GM18498 (cell line): Measurements from ENCODE around the gene TBC1D22A.

Source experiments
- ATAC-seq: cut with Tn5 transposase; IDR thresholded peaks from one replicate; pipeline ENCODE4 v1.9.1; 2021; ENCODE audit warnings: mild to moderate bottlenecking, moderate library complexity; ENCODE audit not compliant: unreplicated experiment

The TBC1D22A gene

DNA sequence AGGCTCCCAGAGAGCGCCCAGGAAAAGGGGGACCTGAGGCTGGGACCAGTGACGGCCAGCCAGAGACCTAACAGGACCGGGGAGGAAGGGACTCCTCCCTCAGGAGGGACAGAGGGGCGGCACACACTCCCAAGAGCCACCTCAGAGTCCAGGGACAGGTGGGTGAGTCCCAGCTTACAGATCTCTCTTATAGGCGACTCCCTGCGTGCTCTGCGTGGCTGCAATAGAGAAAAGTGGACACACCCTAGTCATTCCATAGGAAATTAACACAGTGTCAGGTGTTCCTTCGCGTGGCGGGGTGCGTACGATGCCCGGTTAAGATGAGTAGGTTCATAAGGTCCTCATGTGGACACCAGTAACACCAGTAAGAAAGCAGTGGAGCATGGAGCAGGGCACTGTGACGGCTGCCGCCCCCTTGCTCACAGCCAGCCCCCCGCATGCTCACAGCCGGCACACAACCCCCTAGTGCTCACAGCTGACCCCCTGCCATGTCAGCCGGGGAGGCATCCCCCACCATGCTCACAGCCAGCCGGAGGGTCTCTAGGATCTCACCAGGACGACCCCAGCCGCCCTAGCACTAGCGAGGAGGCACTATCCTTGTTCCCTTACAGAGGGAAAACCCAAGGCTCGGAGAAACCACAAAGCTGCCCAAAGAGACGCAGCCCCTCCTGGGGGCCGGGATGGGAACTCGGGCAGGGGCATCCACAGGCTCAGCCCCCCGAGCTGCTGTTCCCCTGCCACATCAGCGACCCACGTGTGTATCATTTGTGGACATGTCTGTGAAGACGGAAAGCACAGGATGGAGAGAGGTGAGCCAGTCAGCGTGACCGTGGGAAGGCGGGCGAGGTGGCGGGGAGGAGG lies 426.8 kb downstream of the TBC1D22A start:
- no peak for ATAC-seq

DNA sequence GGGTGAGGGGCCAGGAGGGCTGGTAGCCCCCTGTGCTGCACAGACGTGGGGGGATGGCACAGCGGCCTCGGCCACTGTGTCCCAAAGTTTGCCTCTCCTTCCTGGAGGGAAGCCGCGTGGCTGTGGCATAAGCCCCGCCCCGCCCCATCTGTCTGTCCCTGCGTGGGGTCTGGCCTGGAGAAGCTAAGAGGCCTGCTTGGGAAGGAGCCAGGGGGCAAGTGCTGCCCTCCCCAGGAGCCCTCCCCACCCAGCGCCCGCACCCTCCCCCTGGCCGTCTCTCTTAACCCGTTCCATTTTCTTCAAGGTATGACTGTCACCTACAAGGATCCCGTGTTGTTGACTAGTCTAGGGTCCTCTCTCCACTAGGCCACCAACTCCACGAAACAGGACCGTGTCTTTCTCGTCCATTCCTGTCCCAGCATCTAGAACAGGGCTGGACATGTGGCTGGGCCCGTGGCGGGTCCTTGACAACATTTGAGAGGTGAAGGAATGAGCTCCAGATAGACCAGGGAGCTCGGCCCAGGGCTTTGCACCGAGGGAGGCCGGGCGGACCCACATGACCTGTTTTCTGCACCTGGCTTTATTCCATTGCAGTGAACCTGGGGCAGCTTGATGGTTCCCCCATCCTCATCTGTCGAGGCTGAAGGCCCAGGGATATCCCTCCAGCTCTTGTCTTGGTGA lies 428.0 kb downstream of the TBC1D22A start:
- ATAC-seq: no peak

- no peak for ATAC-seq
Measured at GRCh38 chr22:47190957-47191670, 428.7 kb downstream of the TBC1D22A start.

- ATAC-seq: no peak
Measured at GRCh38 chr22:47191671-47192650, 429.5 kb downstream of the TBC1D22A start.

GRCh38 chr22:47192651-47193437 lies 430.4 kb downstream of the TBC1D22A start:
- no peak for ATAC-seq

DNA sequence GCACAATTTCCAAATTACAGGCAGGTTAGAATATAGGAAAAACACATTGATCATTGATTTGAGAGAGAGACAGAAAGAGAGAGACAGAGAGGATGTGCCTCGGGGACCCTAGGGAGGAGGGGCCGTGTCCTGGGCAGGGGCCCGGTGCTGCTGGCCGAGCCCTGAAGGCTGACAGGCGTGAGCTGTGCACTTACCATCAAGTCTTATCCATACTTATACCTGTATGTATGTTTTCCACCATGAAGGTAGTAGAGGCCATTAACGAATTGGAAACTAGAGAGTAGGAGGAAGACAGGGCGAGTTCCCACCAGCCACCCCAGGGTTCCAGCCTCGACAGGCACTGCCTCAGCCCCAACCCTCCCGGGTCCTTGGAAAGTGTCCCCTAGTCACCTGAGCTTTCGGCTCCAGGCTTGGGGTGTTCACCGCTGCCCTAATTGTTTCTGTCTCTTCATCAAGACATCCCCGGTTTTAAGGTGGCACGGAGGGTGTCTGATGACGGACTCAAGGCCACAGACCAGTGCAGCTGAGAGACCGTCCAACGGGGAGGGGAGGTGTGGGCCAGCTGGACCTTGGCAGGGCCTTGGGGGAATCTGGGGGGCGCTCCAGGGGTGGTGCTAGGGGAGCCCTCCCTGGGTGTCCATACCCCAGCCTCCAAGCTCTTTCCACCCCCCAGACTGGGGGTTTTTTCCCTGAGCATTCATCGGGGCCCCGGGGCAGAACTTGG lies 431.3 kb downstream of the TBC1D22A start:
- no peak for ATAC-seq

DNA sequence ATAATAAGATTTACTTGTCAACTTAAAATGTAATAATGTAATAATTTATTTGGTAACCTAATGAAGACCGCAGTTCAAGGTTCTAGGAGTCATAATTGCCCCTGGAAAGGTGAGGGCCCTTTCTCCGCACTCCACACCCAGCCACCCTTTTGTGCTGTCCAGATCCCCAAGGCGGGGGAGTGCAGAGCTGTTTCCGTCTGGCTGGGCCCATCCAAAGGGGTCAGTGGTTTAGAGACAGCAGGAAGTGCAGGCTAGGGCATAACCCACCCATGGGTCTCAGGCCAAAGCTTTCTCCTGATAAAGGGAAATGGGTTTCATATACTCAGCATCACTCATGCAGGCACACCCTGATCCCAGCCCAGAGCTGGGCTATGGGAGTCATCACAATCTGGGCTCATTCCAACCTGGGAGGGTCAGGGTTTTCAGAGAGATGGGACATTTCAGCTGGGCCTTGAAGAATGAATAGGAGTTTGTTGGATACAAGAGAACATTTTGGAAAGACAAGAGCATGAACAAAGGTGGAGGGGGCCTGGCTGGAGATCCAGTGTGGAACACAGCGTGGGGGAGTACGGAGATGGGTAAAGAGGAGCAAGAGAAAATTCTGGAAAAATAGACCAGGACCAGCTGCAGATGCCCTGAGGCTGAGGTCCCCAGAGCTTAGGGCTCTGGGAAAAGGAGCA lies 432.2 kb downstream of the TBC1D22A start:
- ATAC-seq: no peak

DNA sequence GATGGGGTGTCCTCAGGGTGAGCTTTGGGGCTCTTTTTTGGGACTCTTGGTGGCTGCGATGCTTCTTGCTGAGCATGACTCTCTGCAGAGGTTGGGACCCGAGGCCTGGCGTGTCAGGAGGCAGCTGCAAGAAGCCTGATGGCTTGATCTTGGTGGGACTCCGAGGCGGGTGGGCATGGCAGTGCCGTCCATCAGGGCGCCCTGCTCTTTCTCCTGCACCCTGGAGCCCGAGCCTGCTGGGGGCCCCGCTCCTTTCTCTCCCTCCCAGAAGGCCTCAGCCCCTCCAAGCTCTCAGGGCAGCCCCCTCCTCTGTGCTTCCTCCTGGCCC lies 432.7 kb downstream of the TBC1D22A start:
- no peak for ATAC-seq

GRCh38 chr22:47195484-47196165 lies 433.2 kb downstream of the TBC1D22A start:
- no peak for ATAC-seq

DNA sequence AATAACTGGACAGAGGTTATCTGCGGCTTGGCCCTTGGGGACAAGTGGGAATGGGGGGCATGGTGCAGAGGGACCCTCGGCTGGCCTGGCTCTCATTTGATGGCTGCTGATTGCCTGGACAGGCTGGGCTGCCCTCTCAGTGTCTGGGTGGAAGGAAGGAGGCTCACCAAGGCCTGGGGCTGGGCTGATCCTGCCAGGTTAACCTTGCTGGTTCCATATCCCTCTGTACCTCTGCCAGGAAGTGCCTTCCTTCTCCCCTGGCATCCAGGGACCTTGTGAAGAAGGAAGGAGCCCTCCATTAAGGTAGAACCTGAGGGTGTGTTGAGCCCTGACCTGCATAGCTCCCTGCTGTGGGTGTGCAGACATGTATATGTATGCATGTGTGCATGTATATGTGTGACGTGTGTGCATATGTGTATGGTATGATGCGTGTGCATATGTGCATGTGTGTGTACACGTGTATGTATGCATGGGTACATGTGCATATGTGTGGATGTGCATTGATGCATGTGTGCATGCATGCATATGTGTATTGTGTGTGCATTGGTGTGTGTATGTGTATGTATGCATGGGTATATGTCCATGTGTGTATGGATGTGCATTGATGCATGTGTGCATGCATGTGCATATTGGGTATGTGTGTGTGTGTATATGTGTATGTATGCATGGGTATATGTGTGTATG lies 433.9 kb downstream of the TBC1D22A start:
- no peak for ATAC-seq

GRCh38 chr22:47196881-47197772 lies 434.7 kb downstream of the TBC1D22A start:
- no peak for ATAC-seq

DNA sequence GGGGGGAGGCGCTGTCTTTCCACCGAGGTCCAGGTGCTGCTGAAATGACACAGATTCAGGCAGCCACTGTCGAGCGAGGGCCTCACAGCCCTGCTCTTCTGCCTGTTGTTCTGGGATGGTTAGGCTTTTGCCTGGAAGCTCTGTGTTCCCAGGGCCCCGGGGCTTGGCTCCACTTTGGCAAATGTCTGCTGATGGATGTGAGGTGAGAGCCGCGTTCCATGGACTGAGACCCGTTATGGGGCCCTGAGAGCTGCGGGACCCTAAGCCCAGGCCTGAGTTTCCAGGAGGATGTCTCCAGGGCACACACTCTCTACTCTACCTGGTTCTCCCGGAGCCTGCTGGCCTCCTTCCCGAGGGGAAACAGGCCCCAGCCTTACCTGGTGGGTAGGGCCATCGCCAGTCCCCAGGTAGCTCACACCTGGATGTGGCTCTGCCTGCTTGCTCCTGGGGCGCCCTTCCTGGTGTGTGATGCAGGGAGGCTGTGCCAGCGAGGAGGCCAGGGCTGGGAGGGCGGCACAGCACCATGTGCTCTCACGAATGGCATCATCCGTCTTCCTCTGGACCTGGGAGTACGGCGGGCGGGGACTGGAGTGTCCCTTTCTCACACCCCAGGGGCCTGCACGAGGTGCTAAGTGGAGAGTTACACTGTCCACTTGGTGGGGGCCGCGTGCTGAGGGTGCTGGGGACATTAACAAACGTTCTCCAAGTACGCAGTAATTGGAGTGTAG lies 435.5 kb downstream of the TBC1D22A start:
- no peak for ATAC-seq

DNA sequence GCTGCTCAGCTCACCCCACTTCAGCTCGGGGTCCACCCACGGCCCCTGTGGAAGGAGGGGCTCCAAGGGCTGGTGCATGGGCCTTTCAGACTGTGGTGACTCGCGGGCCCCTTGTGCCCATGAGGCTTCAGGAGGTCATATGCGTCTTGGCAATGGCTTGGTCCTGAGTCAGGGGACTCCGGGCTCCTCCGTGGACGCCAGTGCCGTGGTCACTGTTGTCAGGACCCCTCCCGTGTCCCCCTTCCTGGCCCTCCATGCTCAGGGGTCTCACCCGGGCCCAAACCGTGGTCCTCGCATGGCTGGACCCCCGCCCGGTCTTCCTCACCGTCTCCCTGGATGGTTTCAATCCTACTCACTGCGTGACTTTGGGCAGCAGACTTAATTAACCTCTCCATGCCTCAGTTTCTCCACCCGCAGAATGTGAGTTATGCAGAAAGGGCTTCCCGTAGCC lies 436.4 kb downstream of the TBC1D22A start:
- ATAC-seq: no peak

DNA sequence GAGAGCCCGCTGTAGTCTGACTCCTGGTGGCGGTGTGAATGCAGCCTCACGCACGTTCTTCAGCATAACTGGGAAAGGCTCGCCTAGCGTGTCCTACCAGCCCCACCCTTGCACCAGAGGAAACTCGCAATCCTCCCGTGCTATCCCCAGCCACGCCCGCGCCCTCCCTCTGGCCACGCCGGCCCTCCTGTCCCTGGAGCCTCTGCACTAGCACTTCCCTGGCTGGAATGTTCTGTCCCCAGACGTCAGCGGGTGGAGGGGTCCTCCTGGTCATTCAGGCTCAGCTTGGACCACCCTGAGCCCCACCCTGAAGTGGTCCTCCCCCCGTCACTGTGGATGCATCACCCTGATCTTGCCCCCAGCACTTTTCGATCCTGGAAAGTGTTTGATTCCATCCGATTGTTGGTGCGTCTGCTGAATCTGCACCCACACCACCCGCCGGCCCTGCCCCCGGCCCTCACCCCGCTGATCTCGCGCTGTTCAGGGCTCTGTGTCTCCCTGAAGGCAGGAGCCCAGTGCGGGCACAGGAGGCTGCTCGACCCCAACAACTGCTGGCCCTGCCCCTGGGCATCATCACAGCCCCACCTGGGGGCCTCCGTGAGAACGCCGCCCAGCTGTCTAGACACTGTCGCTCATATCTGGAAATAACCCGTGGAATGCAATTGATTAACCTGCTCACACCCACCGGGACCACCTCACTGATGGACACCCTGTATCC lies 437.0 kb downstream of the TBC1D22A start:
- no peak for ATAC-seq

DNA sequence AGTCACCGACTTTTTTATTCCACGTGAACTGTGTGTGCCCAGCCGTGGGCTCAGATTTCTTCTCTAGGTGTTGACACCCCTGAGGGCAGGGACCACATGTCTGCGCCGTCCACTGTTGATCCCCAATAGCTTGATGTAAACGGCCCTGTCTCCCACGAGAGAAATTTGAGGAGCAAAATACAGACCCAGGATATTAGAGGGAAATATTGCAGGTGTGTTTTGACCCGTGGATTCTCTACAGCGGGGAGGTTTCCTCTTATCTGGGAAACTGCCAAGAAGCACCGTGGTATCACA lies 437.5 kb downstream of the TBC1D22A start:
- no peak for ATAC-seq
